Measurements from ENCODE around the gene STOX2. TPM values are rescaled to one million over a fixed set of nuclear protein-coding genes. Genes with fewer than 3 reads are reported as not detected.
A peak's percentile ranks its signal among the peaks of the same experiment; 100 is the strongest.

The STOX2 gene
- total and polyA plus RNA-seq, 12 donors, result 2.2 to 25.5 (median 13.7) TPM

DNA sequence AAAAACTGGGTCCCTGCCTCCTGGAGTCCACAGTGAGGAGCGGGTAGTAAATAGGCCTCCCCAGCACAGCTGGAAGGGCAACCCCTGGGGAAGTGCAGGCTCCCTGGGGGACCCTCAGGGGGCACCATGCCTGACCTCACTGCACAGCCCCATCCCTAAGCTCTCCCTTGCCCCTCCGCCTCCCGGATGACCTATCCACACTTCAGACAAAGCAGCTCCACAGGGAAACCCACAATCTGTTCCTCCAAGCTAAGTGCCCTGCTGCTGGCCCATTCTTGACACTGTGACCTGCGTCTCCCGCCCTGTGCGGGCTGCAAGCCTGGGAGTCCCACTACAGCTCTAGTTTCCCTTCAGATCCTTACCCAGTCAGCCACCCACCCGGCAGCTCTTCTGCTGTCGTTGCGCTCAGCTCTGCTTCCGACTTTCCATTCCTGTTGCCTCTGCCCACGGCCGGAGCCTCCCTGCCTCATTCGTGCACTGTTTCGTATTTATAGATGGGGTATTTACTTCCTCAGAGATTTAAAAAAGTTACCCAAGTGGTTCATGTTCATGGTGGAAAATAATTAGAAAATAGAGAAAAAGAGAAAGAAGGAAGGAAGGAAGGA is 47.0 kb upstream of the STOX2 start:
- Histone ChIP-seq H3K27me3 (no peaks in the 10 kb centered on the region), H3K9me3 (no peaks in the 10 kb centered on the region), H3K4me1 (peaks cover 0 to 20% (median 6%) of the 10 kb centered on the region in 9 donors), H3K4me3 (no peak overlapping the region), H3K36me3 (no peaks in the 10 kb centered on the region), H3K27ac (no peak overlapping the region)
- no peak for DNase-seq
- TF ChIP-seq, protein P1, sequence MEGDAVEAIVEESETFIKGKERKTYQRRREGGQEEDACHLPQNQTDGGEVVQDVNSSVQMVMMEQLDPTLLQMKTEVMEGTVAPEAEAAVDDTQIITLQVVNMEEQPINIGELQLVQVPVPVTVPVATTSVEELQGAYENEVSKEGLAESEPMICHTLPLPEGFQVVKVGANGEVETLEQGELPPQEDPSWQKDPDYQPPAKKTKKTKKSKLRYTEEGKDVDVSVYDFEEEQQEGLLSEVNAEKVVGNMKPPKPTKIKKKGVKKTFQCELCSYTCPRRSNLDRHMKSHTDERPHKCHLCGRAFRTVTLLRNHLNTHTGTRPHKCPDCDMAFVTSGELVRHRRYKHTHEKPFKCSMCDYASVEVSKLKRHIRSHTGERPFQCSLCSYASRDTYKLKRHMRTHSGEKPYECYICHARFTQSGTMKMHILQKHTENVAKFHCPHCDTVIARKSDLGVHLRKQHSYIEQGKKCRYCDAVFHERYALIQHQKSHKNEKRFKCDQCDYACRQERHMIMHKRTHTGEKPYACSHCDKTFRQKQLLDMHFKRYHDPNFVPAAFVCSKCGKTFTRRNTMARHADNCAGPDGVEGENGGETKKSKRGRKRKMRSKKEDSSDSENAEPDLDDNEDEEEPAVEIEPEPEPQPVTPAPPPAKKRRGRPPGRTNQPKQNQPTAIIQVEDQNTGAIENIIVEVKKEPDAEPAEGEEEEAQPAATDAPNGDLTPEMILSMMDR (IDR thresholded peaks at IDR 0.05), result no peak
- intact Hi-C loops (cut with DNase I), result no loop called here
- ATAC-seq, result no peak
- 77 to 82% methylated on average over 14 of the region's 14 CpGs for WGBS, 2 donors

DNA sequence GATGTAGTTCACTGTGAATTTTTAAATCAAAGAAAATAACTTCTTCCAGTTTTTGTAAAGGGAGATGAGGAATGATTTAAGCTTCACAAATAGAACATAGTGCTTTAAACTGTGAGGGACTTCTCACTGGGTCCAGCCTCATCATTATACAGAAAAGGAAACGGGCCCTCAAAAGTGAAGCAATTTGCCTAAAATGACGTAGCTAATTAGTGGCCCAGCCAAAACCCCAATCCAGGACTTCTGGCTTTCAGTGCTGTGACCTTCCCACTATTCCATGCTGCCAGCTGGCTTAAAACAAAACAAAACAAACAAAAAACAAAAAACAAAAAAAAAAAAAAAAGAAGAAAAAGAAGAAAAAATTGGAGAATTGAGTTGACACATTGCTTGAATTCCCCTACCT is 45.0 kb upstream of the STOX2 start:
- peaks cover 0 to 20% (median 6%) of the 10 kb centered on the region in 9 donors for H3K4me1 ChIP-seq
- H3K36me3 ChIP-seq, result no peaks in the 10 kb centered on the region
- DNase-seq (no peak), ATAC-seq (peak in 5 of 8 donors; percentile 28 to 74 (median 65))
- intact Hi-C loops (cut with DNase I), result no loop called here
- no peaks in the 10 kb centered on the region for H3K9me3 ChIP-seq
- no peaks in the 10 kb centered on the region for H3K27me3 ChIP-seq
- peak overlapping the region in 1 of 10 donors; percentile 33 for H3K27ac ChIP-seq
- 55 to 79% methylated on average over 2 of the region's 2 CpGs for WGBS, 2 donors
- no peak overlapping the region for H3K4me3 ChIP-seq
- TF ChIP-seq, protein P1 (IDR thresholded peaks at IDR 0.05), result no peak

DNA sequence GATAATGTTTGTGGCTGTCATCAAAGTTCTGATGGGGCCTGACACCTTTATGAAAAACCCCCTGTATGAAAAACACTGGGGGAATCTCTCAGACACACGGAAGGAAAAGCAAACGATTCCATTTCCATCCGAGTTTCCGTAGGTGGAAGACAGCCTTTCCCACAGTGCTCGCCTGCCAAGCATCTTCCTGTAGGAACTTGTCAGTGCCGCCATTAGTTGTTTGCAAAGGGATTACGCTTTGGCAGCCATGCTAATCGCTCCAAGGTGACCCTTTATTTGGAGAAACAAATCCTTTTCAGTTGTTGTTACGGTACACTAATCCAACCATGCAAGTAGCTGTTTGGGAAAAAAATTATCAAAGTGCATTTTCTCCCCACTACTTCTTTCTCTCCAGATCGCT is 44.4 kb upstream of the STOX2 start:
- WGBS, 2 donors, result 69 to 76% methylated on average over 10 of the region's 10 CpGs
- intact Hi-C loops (cut with DNase I), result no loop called here
- H3K36me3 ChIP-seq, result no peaks in the 10 kb centered on the region
- TF ChIP-seq, protein P1 (IDR thresholded peaks at IDR 0.05), result no peak
- H3K4me3 ChIP-seq, result no peak overlapping the region
- H3K27me3 ChIP-seq, result no peaks in the 10 kb centered on the region
- H3K9me3 ChIP-seq, result no peaks in the 10 kb centered on the region
- no peak for DNase-seq
- ATAC-seq, result peak in 2 of 8 donors; percentile 48 to 51
- peaks cover 0 to 20% (median 6%) of the 10 kb centered on the region in 9 donors for H3K4me1 ChIP-seq
- peak overlapping the region in 1 of 10 donors; percentile 33 for H3K27ac ChIP-seq

GRCh38 chr4:183861426-183861825 is 43.7 kb upstream of the STOX2 start:
- Histone ChIP-seq H3K27me3 (no peaks in the 10 kb centered on the region), H3K4me3 (no peak overlapping the region), H3K9me3 (no peaks in the 10 kb centered on the region), H3K4me1 (peaks cover 0 to 20% (median 6%) of the 10 kb centered on the region in 9 donors), H3K27ac (no peak overlapping the region), H3K36me3 (no peaks in the 10 kb centered on the region)
- ATAC-seq, result no peak
- TF ChIP-seq, protein P1 (IDR thresholded peaks at IDR 0.05), result no peak
- no peak for DNase-seq
- intact Hi-C loops (cut with DNase I), result no loop called here
- 97 to 98% methylated on average over 13 of the region's 13 CpGs for WGBS, 2 donors
